WERI-Rb-1 (cell line): ENCODE data around the gene TNFRSF6B.

Experiments used
- DNase-seq: peaks from one replicate; pipeline ENCODE4 v3.0.0-alpha.2; 2020
- H3K27ac ChIP-seq: fragments of 250-450 bp; sonication (Bioruptor Pico); 2 replicates; pipeline ENCODE4 v1.5.1; 2020; ENCODE audit warnings: mild to moderate bottlenecking, moderate library complexity
- H3K27me3 ChIP-seq: fragments of 250-450 bp; sonication (Bioruptor Pico); 2 replicates; pipeline ENCODE4 v1.5.1; 2021; ENCODE audit warnings: mild to moderate bottlenecking, low read depth, moderate library complexity; ENCODE audit not compliant: insufficient read depth, severe bottlenecking
- H3K36me3 ChIP-seq: fragments of 250-450 bp; sonication (Bioruptor Pico); 2 replicates; pipeline ENCODE4 v1.5.1; 2020; ENCODE audit warnings: mild to moderate bottlenecking, moderate library complexity
- H3K4me3 ChIP-seq: 2 replicates; pipeline ENCODE4 v1.5.1; 2011; ENCODE audit warnings: low read depth, mild to moderate bottlenecking, control low read depth, low read length
- H3K9me3 ChIP-seq: fragments of 250-450 bp; sonication (Bioruptor Pico); 2 replicates; pipeline ENCODE4 v1.5.1; 2021; ENCODE audit warnings: mild to moderate bottlenecking, moderate library complexity; ENCODE audit not compliant: severe bottlenecking
- CTCF ChIP-seq: IDR thresholded peaks from 2 replicates; pipeline ENCODE4 v1.5.1; 2011; ENCODE audit warnings: low read depth, mild to moderate bottlenecking, control low read depth, inconsistent platforms, low read length

Gene TNFRSF6B

DNA sequence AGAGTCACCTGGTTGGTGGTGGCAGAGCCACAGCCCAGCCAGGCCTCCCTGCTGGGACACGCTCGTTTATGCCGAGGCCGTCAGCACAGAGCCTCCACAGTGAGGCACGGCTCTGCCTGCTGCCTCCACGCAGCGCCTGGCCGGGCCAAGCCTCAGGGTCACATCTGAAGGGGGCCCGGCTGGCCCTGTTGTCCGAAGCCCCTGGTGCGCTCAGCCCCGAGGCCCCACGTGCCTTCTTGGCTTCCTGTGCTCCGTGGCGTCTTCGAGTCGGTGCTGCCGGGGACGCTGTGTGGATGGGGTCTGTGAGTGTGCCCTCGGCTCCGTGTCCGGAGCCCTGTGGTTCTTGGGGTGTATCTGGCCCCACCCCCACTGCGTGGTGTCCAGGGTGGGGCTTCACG lies 10.4 kb upstream of the TNFRSF6B start:
- H3K27me3 ChIP-seq: no peaks in the 10 kb centered on the region
- no peak overlapping the region for H3K27ac ChIP-seq
- no peak for DNase-seq
- H3K36me3 ChIP-seq: peaks cover 7% of the 10 kb centered on the region
- no peak overlapping the region for H3K4me3 ChIP-seq
- H3K9me3 ChIP-seq: no peaks in the 10 kb centered on the region
- no peak for TF ChIP-seq CTCF

DNA sequence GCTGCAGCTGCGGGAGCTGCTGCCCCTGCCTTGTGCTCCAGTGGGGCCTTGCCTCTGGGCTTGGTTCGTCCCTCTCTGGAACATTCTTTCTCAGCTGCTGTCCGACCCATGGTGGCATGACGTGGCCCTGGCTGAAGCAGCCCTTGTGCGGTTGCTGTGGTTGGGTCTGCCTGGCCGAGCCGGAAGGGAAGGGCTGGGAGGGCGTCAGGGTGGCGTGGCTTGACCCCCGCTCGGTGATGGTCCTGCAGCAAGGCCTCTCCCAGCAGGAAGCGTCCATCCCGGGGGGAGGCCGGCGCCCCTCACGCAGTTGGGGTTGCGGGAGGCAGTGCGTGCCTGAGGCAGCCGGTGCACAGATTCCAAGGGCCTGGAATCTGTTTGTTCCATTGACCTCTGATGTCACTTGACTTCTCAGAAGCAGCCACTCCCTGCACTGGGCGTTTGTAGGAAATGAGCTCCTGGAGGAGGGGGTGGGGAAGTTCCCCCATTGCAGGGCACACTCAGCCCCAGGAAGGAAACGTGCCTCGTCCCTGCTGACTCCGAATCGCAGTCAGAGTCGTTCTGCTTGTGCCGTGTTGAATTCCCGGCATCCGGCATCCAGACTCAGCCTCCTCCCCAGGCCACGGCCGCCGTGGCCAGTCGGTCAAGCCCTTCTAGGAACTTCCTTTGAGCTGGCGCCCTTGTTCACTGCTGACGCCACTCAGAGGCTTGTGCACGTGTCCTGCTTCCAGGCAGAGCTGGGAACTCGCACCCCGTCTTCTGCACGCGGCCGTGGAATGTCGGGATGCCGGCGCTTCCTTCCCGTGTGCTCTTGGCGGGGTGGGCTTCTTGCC lies 9.7 kb upstream of the TNFRSF6B start:
- Histone ChIP-seq H3K27me3 (no peaks in the 10 kb centered on the region), H3K4me3 (no peak overlapping the region), H3K36me3 (peaks cover 7% of the 10 kb centered on the region), H3K9me3 (no peaks in the 10 kb centered on the region), H3K27ac (no peak overlapping the region)
- TF ChIP-seq CTCF: no peak
- no peak for DNase-seq

GRCh38 chr20:63687419-63688178 lies 8.9 kb upstream of the TNFRSF6B start:
- H3K27me3 ChIP-seq: no peaks in the 10 kb centered on the region
- no peak for DNase-seq
- H3K27ac ChIP-seq: no peak overlapping the region
- no peaks in the 10 kb centered on the region for H3K9me3 ChIP-seq
- TF ChIP-seq CTCF: no peak
- H3K4me3 ChIP-seq: no peak overlapping the region
- H3K36me3 ChIP-seq: peaks cover 9% of the 10 kb centered on the region

GRCh38 chr20:63688228-63689045 lies 8.0 kb upstream of the TNFRSF6B start:
- no peak overlapping the region for H3K4me3 ChIP-seq
- no peak for DNase-seq
- peaks cover 6% of the 10 kb centered on the region; the same call in 1 of the 2 replicates for H3K36me3 ChIP-seq
- TF ChIP-seq CTCF: no peak
- no peaks in the 10 kb centered on the region for H3K27me3 ChIP-seq
- H3K27ac ChIP-seq: no peak overlapping the region
- H3K9me3 ChIP-seq: no peaks in the 10 kb centered on the region

- Histone ChIP-seq H3K27me3 (no peaks in the 10 kb centered on the region), H3K4me3 (no peak overlapping the region), H3K36me3 (peaks cover 13% of the 10 kb centered on the region), H3K27ac (no peak overlapping the region), H3K9me3 (no peaks in the 10 kb centered on the region)
- no peak for DNase-seq
- TF ChIP-seq CTCF: no peak
Measured at GRCh38 chr20:63689046-63690002, 7.1 kb upstream of the TNFRSF6B start.
